Skeletal muscle tissue (tissue), 4 donors: ENCODE measurements around the gene ZNF860. TPM values are rescaled to one million over a fixed set of nuclear protein-coding genes. Genes with fewer than 3 reads are reported as not detected.
A peak's percentile ranks its signal among the peaks of the same experiment; 100 is the strongest.

Source experiments
- H3K27ac ChIP-seq: one replicate; pipeline ENCODE4 v1.7.0; 2013; ENCODE audit warnings: mild to moderate bottlenecking, low read depth, low read length, inconsistent platforms
- H3K27me3 ChIP-seq, 3 donors: one replicate each; pipeline ENCODE4 v1.7.0; 2013; ENCODE audit warnings: low read length in 3 of 3; ENCODE audit not compliant: control insufficient read depth in 3 of 3, insufficient read depth in 3 of 3
- H3K36me3 ChIP-seq, 3 donors: one replicate each; pipeline ENCODE4 v1.7.0; 2013; ENCODE audit warnings: low read length in 3 of 3; ENCODE audit not compliant: control insufficient read depth in 3 of 3, insufficient read depth in 3 of 3
- H3K4me1 ChIP-seq, 3 donors: one replicate each; pipeline ENCODE4 v1.7.0; 2013; ENCODE audit warnings: low read length in 3 of 3, mild to moderate bottlenecking in 3 of 3; ENCODE audit not compliant: control insufficient read depth in 3 of 3, insufficient read depth in 3 of 3
- H3K4me3 ChIP-seq, 3 donors: one replicate each; pipeline ENCODE4 v1.7.0; 2013; ENCODE audit warnings: low read length in 3 of 3
- H3K9ac ChIP-seq, 3 donors: one replicate each; pipeline ENCODE4 v1.7.0; 2013; ENCODE audit warnings: low read length in 3 of 3, mild to moderate bottlenecking in 3 of 3, moderate library complexity in 2 of 3, low read depth in 1 of 3
- H3K9me3 ChIP-seq, 3 donors: one replicate each; pipeline ENCODE4 v1.7.0; 2013; ENCODE audit warnings: low read length in 3 of 3; ENCODE audit not compliant: control insufficient read depth in 3 of 3
- total RNA-seq: library from RNA; depleted of rRNA; stranded (reverse); fragments of >200 nt; gene quantifications from one replicate; pipeline ENCODE4 v1.2.3, GENCODE V29; 2014
- donor health status: Osteomylitis.

ZNF860 gene
- total RNA-seq, 1 donor from 2014 or later, result under 0.01 TPM

DNA sequence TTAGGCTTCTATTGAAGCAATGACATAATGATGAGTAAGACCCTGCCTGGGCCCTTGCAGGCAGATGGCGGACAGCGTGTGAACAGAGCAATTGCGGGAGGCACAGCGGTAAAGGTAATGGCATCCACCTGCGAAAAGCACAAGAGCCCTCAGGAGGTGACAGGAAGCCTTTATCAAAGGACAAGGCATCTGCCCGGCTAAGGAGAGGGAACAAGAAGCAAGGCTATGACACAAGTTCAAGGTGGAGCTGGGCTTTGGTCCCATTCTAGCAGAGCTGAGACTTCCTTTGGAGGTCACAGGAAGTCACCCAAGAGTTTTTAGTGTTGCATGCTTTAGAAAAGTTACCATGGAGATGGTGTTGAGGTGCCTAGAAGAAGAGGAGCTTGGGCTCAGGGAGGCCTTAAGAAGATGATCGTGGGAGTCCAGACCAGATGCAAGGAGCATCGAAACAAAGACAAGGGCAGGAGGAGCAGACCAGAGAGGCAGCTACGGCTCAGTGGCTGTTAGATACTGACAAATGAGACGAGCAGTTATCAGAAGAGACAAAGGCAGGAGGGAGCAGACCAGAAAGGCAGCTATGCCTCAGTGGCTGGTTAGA lies 35.0 kb upstream of the ZNF860 start:
- Histone ChIP-seq H3K27me3 (no peaks in the 10 kb centered on the region), H3K27ac (peak overlapping the region; percentile 42), H3K4me1 (peaks cover 0 to 21% (median 12%) of the 10 kb centered on the region in 3 donors), H3K9ac (no peak overlapping the region), H3K36me3 (no peaks in the 10 kb centered on the region), H3K9me3 (peaks cover 0 to 4% (median 2%) of the 10 kb centered on the region in 3 donors), H3K4me3 (peak overlapping the region in 1 of 3 donors; percentile 23)

DNA sequence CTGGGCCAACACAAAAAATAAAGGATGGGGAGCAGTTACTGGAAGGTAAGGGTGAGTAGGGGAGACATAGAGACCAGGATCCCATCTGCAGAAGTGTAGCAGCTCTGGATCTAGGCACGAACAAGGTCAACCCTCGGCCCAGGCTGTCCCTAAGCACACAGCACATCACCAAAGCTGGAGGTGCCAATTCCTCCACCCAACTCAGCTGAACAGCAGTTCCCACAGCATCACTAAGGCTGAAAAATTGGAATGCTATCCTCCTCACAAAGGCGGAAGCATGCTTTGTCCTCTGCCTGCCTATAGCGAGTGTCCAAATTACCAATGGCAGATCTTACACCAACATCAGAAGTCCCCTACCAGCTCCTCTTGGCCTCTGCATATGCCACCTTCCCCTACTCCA lies 34.4 kb upstream of the ZNF860 start:
- Histone ChIP-seq H3K9me3 (peaks cover 0 to 4% (median 2%) of the 10 kb centered on the region in 3 donors), H3K9ac (no peak overlapping the region), H3K27me3 (no peaks in the 10 kb centered on the region), H3K36me3 (no peaks in the 10 kb centered on the region), H3K27ac (peak overlapping the region; percentile 42), H3K4me3 (peak overlapping the region in 1 of 3 donors; percentile 23), H3K4me1 (peaks cover 0 to 21% (median 12%) of the 10 kb centered on the region in 3 donors)

DNA sequence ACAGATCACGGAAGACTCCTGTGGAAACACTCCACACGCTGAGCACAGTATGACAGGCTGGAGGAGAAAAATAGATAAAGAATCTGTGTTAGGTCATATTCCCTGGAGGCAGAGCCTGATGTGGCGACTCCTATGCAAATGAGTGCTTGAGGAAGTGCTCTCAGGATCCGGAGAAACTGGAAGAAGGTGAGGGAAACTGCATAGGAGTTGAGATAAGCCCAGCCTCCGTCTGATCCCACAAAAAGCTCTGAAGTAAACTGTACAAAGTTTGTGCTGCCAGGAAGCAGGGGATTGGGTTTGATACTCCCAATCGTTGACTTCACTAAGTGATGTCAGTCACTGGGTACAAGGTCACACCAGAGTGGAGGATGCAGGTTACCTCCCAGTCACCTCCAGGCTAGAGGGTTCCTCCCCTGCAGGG lies 33.9 kb upstream of the ZNF860 start:
- H3K27ac ChIP-seq, result peak overlapping the region; percentile 42

DNA sequence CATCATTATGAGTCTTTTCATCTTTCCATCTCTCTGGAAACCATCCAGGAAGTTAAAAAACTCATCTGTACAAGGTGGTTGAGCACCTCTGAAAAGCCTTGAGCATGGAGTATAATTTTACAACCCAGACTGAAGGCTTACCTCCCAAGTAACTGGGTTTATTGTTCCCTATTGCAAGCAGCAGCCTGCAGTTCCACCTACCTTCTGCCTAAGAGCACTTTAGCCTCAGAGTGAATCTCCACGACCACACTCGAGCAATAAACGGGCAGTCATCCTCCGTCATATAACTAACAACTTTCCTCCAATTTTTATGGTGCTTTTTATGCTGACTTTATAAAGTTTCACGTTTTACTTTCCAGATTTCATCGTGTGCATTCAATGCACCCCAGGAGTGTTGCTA lies 33.3 kb upstream of the ZNF860 start:
- Histone ChIP-seq H3K4me1 (peaks cover 0 to 21% (median 12%) of the 10 kb centered on the region in 3 donors), H3K4me3 (no peak overlapping the region), H3K36me3 (no peaks in the 10 kb centered on the region), H3K9me3 (peaks cover 0 to 3% (median 2%) of the 10 kb centered on the region in 3 donors), H3K27me3 (no peaks in the 10 kb centered on the region), H3K27ac (no peak overlapping the region), H3K9ac (no peak overlapping the region)

More for the DNA sequence above, 33.9 kb upstream of the ZNF860 start:
- Histone ChIP-seq H3K27me3 (no peaks in the 10 kb centered on the region), H3K4me3 (no peak overlapping the region), H3K9ac (no peak overlapping the region), H3K36me3 (no peaks in the 10 kb centered on the region), H3K9me3 (peaks cover 0 to 4% (median 2%) of the 10 kb centered on the region in 3 donors), H3K4me1 (peaks cover 0 to 21% (median 12%) of the 10 kb centered on the region in 3 donors)

DNA sequence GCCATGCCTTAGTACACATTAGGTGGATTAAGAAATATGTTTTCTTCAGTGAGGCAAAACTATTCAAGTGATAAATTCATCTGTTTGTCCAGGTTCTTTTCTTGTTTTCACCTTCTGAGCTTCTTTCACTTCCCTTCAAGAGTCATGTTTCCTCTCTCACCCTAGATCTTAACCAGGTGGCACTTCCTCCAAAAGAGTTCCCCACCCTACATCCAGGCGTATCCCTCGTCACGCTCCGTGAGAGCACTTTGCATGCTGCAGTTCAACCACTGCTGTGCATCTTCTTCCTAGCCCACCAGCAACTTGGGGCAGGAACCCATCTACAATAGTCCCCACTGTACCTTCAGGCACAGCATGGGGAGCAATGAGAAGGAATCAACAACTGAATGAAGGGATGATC lies 29.3 kb upstream of the ZNF860 start:
- peaks cover 0 to 9% (median 4%) of the 10 kb centered on the region in 3 donors for H3K4me1 ChIP-seq
- no peak overlapping the region for H3K27ac ChIP-seq
- H3K9ac ChIP-seq, result no peak overlapping the region
- peaks cover 2 to 11% (median 9%) of the 10 kb centered on the region in 3 donors for H3K9me3 ChIP-seq
- no peaks in the 10 kb centered on the region for H3K27me3 ChIP-seq
- H3K4me3 ChIP-seq, result no peak overlapping the region
- no peaks in the 10 kb centered on the region for H3K36me3 ChIP-seq

DNA sequence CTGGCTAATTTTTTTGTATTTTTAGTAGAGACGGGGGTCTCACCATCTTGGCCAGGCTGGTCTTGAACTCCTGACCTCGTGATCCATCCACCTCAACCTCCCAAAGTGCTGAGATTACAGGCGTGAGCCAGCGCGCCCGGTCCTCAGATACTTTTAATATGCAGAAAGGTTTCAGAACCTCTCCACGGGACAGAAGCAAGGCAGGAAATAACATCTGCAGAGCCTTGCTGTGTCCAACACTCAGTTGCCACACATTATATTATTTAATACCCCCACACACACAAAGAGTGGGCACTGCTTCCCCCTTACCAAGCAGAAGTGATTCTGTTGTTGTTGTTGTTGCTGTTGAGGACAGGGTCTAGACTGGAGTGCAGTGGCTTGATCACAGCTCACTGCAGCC lies 28.5 kb upstream of the ZNF860 start:
- no peak overlapping the region for H3K4me3 ChIP-seq
- H3K27ac ChIP-seq, result no peak overlapping the region
- no peak overlapping the region for H3K9ac ChIP-seq
- peaks cover 0 to 3% (median 3%) of the 10 kb centered on the region in 3 donors for H3K4me1 ChIP-seq
- no peaks in the 10 kb centered on the region for H3K27me3 ChIP-seq
- no peaks in the 10 kb centered on the region for H3K36me3 ChIP-seq
- H3K9me3 ChIP-seq, result peaks cover 2 to 11% (median 9%) of the 10 kb centered on the region in 3 donors

DNA sequence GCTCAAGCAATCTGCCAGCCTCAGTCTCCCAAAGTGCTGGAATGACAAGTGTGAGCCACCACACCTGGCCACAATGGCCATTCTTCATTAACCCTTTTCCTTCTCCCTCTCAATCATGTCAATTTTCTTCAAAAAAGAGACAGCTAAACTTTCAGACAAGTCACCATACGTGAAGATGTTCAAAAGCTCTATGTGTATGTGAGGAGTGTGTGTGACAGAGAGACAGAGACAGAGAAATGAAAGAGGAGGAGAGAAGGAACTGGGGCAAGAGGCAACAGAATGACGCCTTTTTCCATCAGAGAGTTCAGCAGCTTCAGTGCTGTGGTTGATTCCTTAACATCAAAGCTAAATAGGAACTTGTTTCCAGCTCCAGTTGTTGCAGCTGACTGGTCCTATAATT lies 27.9 kb upstream of the ZNF860 start:
- H3K4me3 ChIP-seq, result no peak overlapping the region
- peaks cover 0 to 4% (median 3%) of the 10 kb centered on the region in 3 donors for H3K4me1 ChIP-seq
- no peak overlapping the region for H3K9ac ChIP-seq
- H3K36me3 ChIP-seq, result no peaks in the 10 kb centered on the region
- peaks cover 2 to 11% (median 9%) of the 10 kb centered on the region in 3 donors for H3K9me3 ChIP-seq
- H3K27ac ChIP-seq, result no peak overlapping the region
- no peaks in the 10 kb centered on the region for H3K27me3 ChIP-seq

DNA sequence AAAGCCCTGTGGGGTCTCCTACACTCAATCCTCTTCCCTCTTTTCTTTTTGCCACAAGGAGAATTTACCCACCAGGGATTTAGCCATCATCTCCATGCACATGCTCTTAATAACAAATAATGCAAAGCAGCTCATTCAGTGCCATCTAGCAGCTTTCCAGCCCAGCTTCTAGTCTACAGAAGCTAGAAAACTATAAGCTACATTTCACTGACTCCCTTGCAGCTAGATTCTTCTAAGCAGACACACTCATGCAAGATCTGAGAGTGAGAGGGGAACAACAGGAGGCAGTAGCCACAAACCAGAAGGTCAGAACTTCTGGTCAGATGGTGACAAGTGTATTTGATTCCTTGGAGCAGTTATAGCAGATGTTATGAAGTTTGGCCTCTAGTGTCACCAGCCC lies 26.0 kb upstream of the ZNF860 start:
- H3K27me3 ChIP-seq, result no peaks in the 10 kb centered on the region
- H3K9me3 ChIP-seq, result peaks cover under 1 to 9% (median 8%) of the 10 kb centered on the region in 3 donors
- H3K9ac ChIP-seq, result no peak overlapping the region
- H3K27ac ChIP-seq, result no peak overlapping the region
- H3K4me1 ChIP-seq, result peaks cover 0 to 18% (median 14%) of the 10 kb centered on the region in 3 donors
- no peak overlapping the region for H3K4me3 ChIP-seq
- no peaks in the 10 kb centered on the region for H3K36me3 ChIP-seq

DNA sequence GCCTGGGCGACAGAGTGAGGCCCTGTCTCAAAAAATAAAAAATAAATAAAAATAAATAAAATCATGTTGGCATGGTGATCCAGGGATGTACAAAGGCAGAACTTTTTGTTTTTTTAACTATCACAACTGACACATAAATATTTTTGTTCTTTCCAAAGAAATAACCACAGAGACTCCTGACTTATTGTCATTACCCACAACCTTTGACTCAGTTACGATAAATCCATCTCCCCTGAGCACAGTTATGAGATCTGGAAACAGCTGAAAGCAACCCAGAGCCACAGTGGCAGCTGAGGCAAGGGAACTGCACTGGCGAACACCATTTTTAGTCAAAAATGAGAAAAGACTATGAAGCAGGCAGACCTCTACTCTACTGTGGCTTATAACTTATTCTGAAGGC lies 24.4 kb upstream of the ZNF860 start:
- Histone ChIP-seq H3K27ac (peak overlapping the region; percentile 68), H3K9ac (no peak overlapping the region), H3K4me3 (no peak overlapping the region), H3K9me3 (peaks cover 0 to 9% (median 8%) of the 10 kb centered on the region in 3 donors), H3K4me1 (peaks cover 0 to 20% (median 18%) of the 10 kb centered on the region in 3 donors), H3K27me3 (no peaks in the 10 kb centered on the region), H3K36me3 (no peaks in the 10 kb centered on the region)

DNA sequence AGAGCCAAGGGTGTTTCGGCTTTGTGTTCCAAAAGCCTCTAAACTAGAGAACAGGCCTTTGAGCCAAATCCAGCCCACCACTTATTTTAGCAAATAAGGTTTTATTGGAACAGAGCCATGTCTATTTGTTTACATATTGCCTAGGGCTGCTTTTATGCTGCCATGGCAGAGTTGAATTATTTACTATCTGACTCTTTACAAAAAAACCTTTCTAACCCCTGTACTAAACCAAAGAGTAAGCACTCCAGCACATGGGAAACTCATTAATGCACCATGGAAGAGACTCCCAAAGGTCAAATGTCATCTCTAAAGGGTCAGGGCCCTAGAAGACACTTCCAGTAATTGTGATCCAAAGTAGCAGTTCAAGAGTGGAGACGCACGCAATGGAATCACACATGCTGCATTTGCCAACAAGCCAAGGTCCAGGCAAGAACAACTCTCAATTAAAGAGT lies 22.8 kb upstream of the ZNF860 start:
- Histone ChIP-seq H3K9ac (no peak overlapping the region), H3K9me3 (peaks cover 0 to 9% (median 8%) of the 10 kb centered on the region in 3 donors)

More for the DNA sequence above, 22.8 kb upstream of the ZNF860 start:
- Histone ChIP-seq H3K27me3 (no peaks in the 10 kb centered on the region), H3K4me1 (peaks cover 0 to 20% (median 18%) of the 10 kb centered on the region in 3 donors), H3K36me3 (no peaks in the 10 kb centered on the region), H3K27ac (peak overlapping the region; percentile 68), H3K4me3 (no peak overlapping the region)
